IPS DF 6.9 (cell line): ENCODE measurements around the gene ASTN1.

Source experiments
- DNase-seq: peaks from one replicate; pipeline ENCODE4 v3.0.0-alpha.2; 2013; ENCODE audit warnings: low read depth, low spot score
- H3K27ac ChIP-seq: one replicate; pipeline ENCODE4 v1.5.1; 2013; ENCODE audit warnings: low read length, control low read depth
- H3K27me3 ChIP-seq: 2 replicates; pipeline ENCODE4 v1.6.1; 2013; ENCODE audit warnings: mild to moderate bottlenecking, low read length; ENCODE audit not compliant: control insufficient read depth, insufficient read depth
- H3K36me3 ChIP-seq: 2 replicates; pipeline ENCODE4 v1.6.1; 2013; ENCODE audit warnings: low read length; ENCODE audit not compliant: control insufficient read depth, insufficient read depth
- H3K4me1 ChIP-seq: 2 replicates; pipeline ENCODE4 v1.6.1; 2013; ENCODE audit warnings: low read length; ENCODE audit not compliant: control insufficient read depth, insufficient read depth
- H3K4me3 ChIP-seq: 2 replicates; pipeline ENCODE4 v1.5.1; 2013; ENCODE audit warnings: mild to moderate bottlenecking, low read length
- H3K9me3 ChIP-seq: 2 replicates; pipeline ENCODE4 v1.6.1; 2013; ENCODE audit warnings: low read length, inconsistent platforms; ENCODE audit not compliant: control insufficient read depth, insufficient read depth
- WGBS: extraction: QIAGEN DNeasy Blood & Tissue Kit; methylation state at CpG from one replicate; pipeline ENCODE4 v1.1.7; 2013; ENCODE audit warnings: mixed read lengths, missing lambda C conversion rate; ENCODE audit not compliant: insufficient read length, insufficient coverage; 5-methylcytosine and 5-hydroxymethylcytosine counted together

ASTN1 gene

GRCh38 chr1:176957603-176958002 is 206.9 kb downstream of the ASTN1 start:
- Histone ChIP-seq H3K36me3 (no peaks in the 10 kb centered on the region), H3K27ac (no peak overlapping the region), H3K27me3 (no peaks in the 10 kb centered on the region), H3K4me3 (no peak overlapping the region), H3K4me1 (peaks cover 1% of the 10 kb centered on the region; the same call in 1 of the 2 replicates), H3K9me3 (no peaks in the 10 kb centered on the region)
- DNase-seq, result no peak
- no CpG with 5 or more reads among the region's 10 CpGs for WGBS

- Histone ChIP-seq H3K27me3 (no peaks in the 10 kb centered on the region), H3K4me1 (peaks cover 1% of the 10 kb centered on the region; the same call in 1 of the 2 replicates), H3K4me3 (no peak overlapping the region), H3K36me3 (no peaks in the 10 kb centered on the region), H3K9me3 (no peaks in the 10 kb centered on the region), H3K27ac (no peak overlapping the region)
- no peak for DNase-seq
These were observed 210.3 kb downstream of the ASTN1 start for GRCh38 chr1:176954242-176954641.

- Histone ChIP-seq H3K27ac (no peak overlapping the region), H3K36me3 (no peaks in the 10 kb centered on the region), H3K27me3 (no peaks in the 10 kb centered on the region), H3K9me3 (no peaks in the 10 kb centered on the region), H3K4me1 (peaks cover 1% of the 10 kb centered on the region; the same call in 1 of the 2 replicates), H3K4me3 (no peak overlapping the region)
- no peak for DNase-seq
- no CpG with 5 or more reads among the region's 2 CpGs for WGBS
These were observed 213.7 kb downstream of the ASTN1 start for GRCh38 chr1:176950736-176951324.

- no peaks in the 10 kb centered on the region for H3K36me3 ChIP-seq
- WGBS, result no CpG with 5 or more reads among the region's 17 CpGs
- H3K4me1 ChIP-seq, result no peaks in the 10 kb centered on the region
- no peak overlapping the region for H3K27ac ChIP-seq
- H3K9me3 ChIP-seq, result no peaks in the 10 kb centered on the region
- no peaks in the 10 kb centered on the region for H3K27me3 ChIP-seq
- peak; percentile 74 for DNase-seq
- H3K4me3 ChIP-seq, result no peak overlapping the region
These were observed 215.4 kb downstream of the ASTN1 start for GRCh38 chr1:176949033-176949662.

- WGBS, result no CpG with 5 or more reads among the region's 4 CpGs
- Histone ChIP-seq H3K4me3 (no peak overlapping the region), H3K9me3 (no peaks in the 10 kb centered on the region), H3K4me1 (no peaks in the 10 kb centered on the region), H3K36me3 (no peaks in the 10 kb centered on the region), H3K27ac (no peak overlapping the region), H3K27me3 (no peaks in the 10 kb centered on the region)
- DNase-seq, result no peak
These were observed 219.9 kb downstream of the ASTN1 start for GRCh38 chr1:176944606-176945005.

- no peaks in the 10 kb centered on the region for H3K27me3 ChIP-seq
- no peaks in the 10 kb centered on the region for H3K4me1 ChIP-seq
- WGBS, result no CpG with 5 or more reads among the region's 4 CpGs
- no peak overlapping the region for H3K27ac ChIP-seq
- H3K9me3 ChIP-seq, result no peaks in the 10 kb centered on the region
- H3K4me3 ChIP-seq, result no peak overlapping the region
- H3K36me3 ChIP-seq, result no peaks in the 10 kb centered on the region
- DNase-seq, result no peak
These were observed 220.7 kb downstream of the ASTN1 start for GRCh38 chr1:176943783-176944182.

GRCh38 chr1:176942346-176942745 is 222.2 kb downstream of the ASTN1 start:
- Histone ChIP-seq H3K4me3 (no peak overlapping the region), H3K27ac (no peak overlapping the region), H3K9me3 (no peaks in the 10 kb centered on the region), H3K27me3 (no peaks in the 10 kb centered on the region), H3K4me1 (no peaks in the 10 kb centered on the region), H3K36me3 (no peaks in the 10 kb centered on the region)
- no peak for DNase-seq
- no CpG with 5 or more reads among the region's 1 CpG for WGBS

GRCh38 chr1:176939993-176940392 is 224.5 kb downstream of the ASTN1 start:
- no peaks in the 10 kb centered on the region for H3K27me3 ChIP-seq
- no CpG with 5 or more reads among the region's 2 CpGs for WGBS
- no peak overlapping the region for H3K27ac ChIP-seq
- H3K9me3 ChIP-seq, result no peaks in the 10 kb centered on the region
- no peak overlapping the region for H3K4me3 ChIP-seq
- no peak for DNase-seq
- no peaks in the 10 kb centered on the region for H3K36me3 ChIP-seq
- H3K4me1 ChIP-seq, result no peaks in the 10 kb centered on the region

GRCh38 chr1:176938375-176938774 is 226.1 kb downstream of the ASTN1 start:
- Histone ChIP-seq H3K4me3 (no peak overlapping the region), H3K9me3 (no peaks in the 10 kb centered on the region), H3K4me1 (no peaks in the 10 kb centered on the region), H3K27ac (no peak overlapping the region), H3K36me3 (no peaks in the 10 kb centered on the region), H3K27me3 (no peaks in the 10 kb centered on the region)
- no peak for DNase-seq
- no CpG with 5 or more reads among the region's 1 CpG for whole genome bisulfite sequencing

GRCh38 chr1:176934370-176934769 is 230.1 kb downstream of the ASTN1 start:
- no peaks in the 10 kb centered on the region for H3K4me1 ChIP-seq
- WGBS, result no CpG with 5 or more reads among the region's 4 CpGs

More at GRCh38 chr1:176934370-176934769, 230.1 kb downstream of the ASTN1 start:
- H3K27ac ChIP-seq, result no peak overlapping the region
- H3K4me3 ChIP-seq, result no peak overlapping the region
- no peaks in the 10 kb centered on the region for H3K36me3 ChIP-seq
- DNase-seq, result no peak
- H3K27me3 ChIP-seq, result no peaks in the 10 kb centered on the region
- no peaks in the 10 kb centered on the region for H3K9me3 ChIP-seq
